ENCODE measurements around the gene PSMD12. TPM values are rescaled to one million over a fixed set of nuclear protein-coding genes. Genes with fewer than 3 reads are reported as not detected.

PSMD12 gene
- total and polyA plus RNA-seq, 9 of the 15 experiments (the other 6 are each of a cell fraction or from before 2014, with no cell fraction given): 36.6 to 150 (median 65.5) TPM

- TF ChIP-seq, protein P1, sequence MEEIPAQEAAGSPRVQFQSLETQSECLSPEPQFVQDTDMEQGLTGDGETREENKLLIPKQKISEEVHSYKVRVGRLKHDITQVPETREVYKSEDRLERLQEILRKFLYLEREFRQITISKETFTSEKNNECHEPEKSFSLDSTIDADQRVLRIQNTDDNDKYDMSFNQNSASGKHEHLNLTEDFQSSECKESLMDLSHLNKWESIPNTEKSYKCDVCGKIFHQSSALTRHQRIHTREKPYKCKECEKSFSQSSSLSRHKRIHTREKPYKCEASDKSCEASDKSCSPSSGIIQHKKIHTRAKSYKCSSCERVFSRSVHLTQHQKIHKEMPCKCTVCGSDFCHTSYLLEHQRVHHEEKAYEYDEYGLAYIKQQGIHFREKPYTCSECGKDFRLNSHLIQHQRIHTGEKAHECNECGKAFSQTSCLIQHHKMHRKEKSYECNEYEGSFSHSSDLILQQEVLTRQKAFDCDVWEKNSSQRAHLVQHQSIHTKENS (CRISPR knock-in tag; IDR thresholded peaks at IDR 0.05): no peak
- no peak for TF ChIP-seq POLR3G (IDR thresholded peaks at IDR 0.05; ENCODE audit: extremely low read depth, insufficient read length, insufficient replicate concordance)
- no peak for TF ChIP-seq ZNF124 (CRISPR knock-in tag; IDR thresholded peaks at IDR 0.05)
- TF ChIP-seq, protein P2, sequence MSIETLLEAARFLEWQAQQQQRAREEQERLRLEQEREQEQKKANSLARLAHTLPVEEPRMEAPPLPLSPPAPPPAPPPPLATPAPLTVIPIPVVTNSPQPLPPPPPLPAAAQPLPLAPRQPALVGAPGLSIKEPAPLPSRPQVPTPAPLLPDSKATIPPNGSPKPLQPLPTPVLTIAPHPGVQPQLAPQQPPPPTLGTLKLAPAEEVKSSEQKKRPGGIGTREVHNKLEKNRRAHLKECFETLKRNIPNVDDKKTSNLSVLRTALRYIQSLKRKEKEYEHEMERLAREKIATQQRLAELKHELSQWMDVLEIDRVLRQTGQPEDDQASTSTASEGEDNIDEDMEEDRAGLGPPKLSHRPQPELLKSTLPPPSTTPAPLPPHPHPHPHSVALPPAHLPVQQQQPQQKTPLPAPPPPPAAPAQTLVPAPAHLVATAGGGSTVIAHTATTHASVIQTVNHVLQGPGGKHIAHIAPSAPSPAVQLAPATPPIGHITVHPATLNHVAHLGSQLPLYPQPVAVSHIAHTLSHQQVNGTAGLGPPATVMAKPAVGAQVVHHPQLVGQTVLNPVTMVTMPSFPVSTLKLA (conservative IDR thresholded peaks at IDR 0.05): peak; percentile 58 to 81
- TF ChIP-seq ZNF449 (CRISPR knock-in tag; IDR thresholded peaks at IDR 0.05): no peak
- no peak for TF ChIP-seq HOXB6 (CRISPR knock-in tag; IDR thresholded peaks at IDR 0.05; ENCODE audit: borderline replicate concordance)
- TF ChIP-seq, protein P3, sequence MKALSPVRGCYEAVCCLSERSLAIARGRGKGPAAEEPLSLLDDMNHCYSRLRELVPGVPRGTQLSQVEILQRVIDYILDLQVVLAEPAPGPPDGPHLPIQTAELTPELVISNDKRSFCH (CRISPR knock-in tag; IDR thresholded peaks at IDR 0.05): no peak
- TF ChIP-seq, protein P3 (tag; IDR thresholded peaks at IDR 0.05): no peak; the same call in 1 of the 2 replicates
- TF ChIP-seq GTF2F1 (IDR thresholded peaks at IDR 0.05; ENCODE audit: low read depth, low read length): no peak
- TF ChIP-seq, protein P4, sequence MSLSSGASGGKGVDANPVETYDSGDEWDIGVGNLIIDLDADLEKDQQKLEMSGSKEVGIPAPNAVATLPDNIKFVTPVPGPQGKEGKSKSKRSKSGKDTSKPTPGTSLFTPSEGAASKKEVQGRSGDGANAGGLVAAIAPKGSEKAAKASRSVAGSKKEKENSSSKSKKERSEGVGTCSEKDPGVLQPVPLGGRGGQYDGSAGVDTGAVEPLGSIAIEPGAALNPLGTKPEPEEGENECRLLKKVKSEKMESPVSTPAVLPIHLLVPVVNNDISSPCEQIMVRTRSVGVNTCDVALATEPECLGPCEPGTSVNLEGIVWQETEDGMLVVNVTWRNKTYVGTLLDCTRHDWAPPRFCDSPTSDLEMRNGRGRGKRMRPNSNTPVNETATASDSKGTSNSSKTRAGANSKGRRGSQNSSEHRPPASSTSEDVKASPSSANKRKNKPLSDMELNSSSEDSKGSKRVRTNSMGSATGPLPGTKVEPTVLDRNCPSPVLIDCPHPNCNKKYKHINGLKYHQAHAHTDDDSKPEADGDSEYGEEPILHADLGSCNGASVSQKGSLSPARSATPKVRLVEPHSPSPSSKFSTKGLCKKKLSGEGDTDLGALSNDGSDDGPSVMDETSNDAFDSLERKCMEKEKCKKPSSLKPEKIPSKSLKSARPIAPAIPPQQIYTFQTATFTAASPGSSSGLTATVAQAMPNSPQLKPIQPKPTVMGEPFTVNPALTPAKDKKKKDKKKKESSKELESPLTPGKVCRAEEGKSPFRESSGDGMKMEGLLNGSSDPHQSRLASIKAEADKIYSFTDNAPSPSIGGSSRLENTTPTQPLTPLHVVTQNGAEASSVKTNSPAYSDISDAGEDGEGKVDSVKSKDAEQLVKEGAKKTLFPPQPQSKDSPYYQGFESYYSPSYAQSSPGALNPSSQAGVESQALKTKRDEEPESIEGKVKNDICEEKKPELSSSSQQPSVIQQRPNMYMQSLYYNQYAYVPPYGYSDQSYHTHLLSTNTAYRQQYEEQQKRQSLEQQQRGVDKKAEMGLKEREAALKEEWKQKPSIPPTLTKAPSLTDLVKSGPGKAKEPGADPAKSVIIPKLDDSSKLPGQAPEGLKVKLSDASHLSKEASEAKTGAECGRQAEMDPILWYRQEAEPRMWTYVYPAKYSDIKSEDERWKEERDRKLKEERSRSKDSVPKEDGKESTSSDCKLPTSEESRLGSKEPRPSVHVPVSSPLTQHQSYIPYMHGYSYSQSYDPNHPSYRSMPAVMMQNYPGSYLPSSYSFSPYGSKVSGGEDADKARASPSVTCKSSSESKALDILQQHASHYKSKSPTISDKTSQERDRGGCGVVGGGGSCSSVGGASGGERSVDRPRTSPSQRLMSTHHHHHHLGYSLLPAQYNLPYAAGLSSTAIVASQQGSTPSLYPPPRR (CRISPR knock-in tag; IDR thresholded peaks at IDR 0.05; ENCODE audit: borderline replicate concordance): no peak
- TF ChIP-seq, protein P5, sequence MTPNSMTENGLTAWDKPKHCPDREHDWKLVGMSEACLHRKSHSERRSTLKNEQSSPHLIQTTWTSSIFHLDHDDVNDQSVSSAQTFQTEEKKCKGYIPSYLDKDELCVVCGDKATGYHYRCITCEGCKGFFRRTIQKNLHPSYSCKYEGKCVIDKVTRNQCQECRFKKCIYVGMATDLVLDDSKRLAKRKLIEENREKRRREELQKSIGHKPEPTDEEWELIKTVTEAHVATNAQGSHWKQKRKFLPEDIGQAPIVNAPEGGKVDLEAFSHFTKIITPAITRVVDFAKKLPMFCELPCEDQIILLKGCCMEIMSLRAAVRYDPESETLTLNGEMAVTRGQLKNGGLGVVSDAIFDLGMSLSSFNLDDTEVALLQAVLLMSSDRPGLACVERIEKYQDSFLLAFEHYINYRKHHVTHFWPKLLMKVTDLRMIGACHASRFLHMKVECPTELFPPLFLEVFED (CRISPR knock-in tag; conservative IDR thresholded peaks at IDR 0.05): no peak
- 0 out of 2 replicates have a peak, but pooled peaks have one; percentile 25 for TF ChIP-seq SAFB (IDR thresholded peaks at IDR 0.05; ENCODE audit: borderline replicate concordance, low read depth, low read length)
- no peak for TF ChIP-seq KLF13 (tag; IDR thresholded peaks at IDR 0.05; ENCODE audit: borderline replicate concordance, low read depth)
- peak; percentile 26; the same call in 1 of the 2 replicates for TF ChIP-seq ZNF384 (IDR thresholded peaks at IDR 0.05; ENCODE audit: low read depth, low read length)
Measured at GRCh38 chr17:67366193-67367157, at the start of gene PSMD12 (continued).

All from K562 (cell line).